GM18870 (cell line): ENCODE measurements around the gene TNFRSF6B.

Experiments
- ATAC-seq: cut with Tn5 transposase; IDR thresholded peaks from one replicate; pipeline ENCODE4 v1.9.1; 2021; ENCODE audit warnings: moderate library complexity; ENCODE audit not compliant: unreplicated experiment

The TNFRSF6B gene

DNA sequence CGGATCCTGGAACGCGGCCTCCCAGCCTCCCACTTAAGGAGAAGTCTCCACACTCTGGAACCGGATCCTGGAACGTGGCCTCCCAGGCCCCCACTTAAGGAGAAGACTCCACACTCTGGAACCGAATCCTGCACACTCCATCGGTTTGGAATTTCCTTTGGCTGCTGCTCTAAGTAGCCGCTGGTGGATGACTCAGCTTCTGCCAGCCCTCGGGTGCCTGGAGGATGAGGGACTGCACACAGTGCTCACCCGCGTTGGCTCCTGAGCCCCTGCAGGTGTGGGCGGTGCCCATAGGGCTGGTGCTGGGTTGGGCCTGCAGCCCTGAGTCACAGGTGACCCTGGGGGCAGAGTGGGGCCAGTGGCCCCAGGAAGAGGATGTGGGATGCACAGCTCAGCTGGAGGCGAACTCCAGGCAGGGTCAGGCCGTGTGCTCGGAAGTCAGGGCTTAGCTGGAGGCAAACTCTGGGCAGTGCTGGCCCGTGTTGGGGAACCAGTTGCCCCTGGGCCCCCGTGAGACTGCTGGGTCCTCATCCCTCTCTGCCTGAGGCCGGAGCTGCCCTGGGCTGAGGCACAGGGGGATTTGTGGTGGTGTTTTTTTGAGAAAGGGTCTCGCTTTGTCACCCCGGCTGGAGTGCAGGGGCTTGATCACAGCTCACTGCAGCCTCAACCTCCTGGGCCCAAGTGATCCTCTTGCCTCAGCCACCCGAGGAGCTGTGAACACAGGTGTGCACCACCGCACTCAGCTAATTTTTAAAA is 13.9 kb upstream of the TNFRSF6B start:
- ATAC-seq, result no peak

DNA sequence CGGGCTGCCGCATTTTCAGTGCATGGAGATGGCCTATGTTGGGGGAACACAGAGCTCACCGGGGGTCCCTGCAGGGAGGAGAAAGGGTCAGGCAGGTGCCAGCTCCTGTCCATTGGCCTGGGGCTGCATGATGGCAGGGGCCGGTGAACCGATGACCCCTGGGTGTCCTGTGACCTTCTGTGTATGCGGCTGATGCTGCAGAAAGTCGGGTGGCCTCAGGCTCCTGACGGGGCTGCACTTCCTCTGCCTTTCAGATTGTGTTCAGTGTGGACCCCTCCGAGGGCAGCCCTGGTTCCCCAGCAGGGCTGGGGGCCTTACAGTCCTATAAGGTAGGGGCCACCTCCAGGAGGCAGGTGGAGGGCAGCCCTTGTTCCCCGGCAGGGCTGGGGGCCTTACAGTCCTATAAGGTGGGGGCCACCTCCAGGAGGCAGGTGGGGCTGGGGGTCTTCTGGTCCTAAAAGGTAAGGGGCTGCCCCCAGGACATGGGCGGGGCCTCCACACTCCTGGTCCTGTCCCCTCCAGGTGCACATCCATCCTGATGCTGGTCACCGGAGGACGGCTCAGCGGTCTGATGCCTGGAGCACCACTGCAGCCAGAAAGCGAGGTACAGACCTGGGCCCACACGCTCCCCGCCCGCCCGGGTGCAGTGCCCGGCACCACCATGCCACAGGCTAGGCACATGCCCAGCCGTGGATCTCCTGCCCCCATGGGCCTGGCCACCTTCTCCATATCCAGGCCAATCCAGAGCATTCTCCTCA is 11.0 kb upstream of the TNFRSF6B start:
- ATAC-seq, result no peak

DNA sequence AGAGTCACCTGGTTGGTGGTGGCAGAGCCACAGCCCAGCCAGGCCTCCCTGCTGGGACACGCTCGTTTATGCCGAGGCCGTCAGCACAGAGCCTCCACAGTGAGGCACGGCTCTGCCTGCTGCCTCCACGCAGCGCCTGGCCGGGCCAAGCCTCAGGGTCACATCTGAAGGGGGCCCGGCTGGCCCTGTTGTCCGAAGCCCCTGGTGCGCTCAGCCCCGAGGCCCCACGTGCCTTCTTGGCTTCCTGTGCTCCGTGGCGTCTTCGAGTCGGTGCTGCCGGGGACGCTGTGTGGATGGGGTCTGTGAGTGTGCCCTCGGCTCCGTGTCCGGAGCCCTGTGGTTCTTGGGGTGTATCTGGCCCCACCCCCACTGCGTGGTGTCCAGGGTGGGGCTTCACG is 10.4 kb upstream of the TNFRSF6B start:
- no peak for ATAC-seq

DNA sequence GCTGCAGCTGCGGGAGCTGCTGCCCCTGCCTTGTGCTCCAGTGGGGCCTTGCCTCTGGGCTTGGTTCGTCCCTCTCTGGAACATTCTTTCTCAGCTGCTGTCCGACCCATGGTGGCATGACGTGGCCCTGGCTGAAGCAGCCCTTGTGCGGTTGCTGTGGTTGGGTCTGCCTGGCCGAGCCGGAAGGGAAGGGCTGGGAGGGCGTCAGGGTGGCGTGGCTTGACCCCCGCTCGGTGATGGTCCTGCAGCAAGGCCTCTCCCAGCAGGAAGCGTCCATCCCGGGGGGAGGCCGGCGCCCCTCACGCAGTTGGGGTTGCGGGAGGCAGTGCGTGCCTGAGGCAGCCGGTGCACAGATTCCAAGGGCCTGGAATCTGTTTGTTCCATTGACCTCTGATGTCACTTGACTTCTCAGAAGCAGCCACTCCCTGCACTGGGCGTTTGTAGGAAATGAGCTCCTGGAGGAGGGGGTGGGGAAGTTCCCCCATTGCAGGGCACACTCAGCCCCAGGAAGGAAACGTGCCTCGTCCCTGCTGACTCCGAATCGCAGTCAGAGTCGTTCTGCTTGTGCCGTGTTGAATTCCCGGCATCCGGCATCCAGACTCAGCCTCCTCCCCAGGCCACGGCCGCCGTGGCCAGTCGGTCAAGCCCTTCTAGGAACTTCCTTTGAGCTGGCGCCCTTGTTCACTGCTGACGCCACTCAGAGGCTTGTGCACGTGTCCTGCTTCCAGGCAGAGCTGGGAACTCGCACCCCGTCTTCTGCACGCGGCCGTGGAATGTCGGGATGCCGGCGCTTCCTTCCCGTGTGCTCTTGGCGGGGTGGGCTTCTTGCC is 9.7 kb upstream of the TNFRSF6B start:
- no peak for ATAC-seq

DNA sequence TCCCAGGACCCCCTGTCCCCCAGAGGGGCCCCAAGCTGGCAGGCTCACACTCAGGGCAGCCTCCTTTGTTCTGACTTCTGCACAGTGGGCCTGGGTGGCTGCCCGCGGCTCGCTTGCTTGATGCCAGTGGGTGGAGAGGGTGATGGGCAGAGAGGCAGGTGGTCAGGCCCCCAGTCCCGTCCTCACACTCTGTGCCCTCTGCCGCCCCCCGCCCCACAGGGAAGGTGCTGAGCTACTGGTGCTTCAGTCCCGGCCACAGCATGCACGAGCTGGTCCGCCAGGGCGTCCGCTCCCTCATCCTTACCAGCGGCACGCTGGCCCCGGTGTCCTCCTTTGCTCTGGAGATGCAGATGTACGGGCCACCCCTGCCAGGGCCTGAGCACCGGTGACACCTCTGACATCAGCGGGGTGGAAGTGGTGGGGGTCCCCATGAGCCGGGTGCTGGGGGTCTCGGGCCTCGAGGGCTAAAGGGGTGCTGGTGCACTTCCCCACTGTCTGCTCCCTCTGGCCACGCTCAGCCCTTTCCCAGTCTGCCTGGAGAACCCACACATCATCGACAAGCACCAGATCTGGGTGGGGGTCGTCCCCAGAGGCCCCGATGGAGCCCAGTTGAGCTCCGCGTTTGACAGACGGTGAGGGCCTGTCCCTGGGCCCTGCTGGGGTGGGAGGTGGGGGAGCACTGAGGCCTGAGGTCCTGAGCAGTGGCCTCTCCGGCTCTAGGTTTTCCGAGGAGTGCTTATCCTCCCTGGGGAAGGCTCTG is 8.9 kb upstream of the TNFRSF6B start:
- ATAC-seq, result no peak

DNA sequence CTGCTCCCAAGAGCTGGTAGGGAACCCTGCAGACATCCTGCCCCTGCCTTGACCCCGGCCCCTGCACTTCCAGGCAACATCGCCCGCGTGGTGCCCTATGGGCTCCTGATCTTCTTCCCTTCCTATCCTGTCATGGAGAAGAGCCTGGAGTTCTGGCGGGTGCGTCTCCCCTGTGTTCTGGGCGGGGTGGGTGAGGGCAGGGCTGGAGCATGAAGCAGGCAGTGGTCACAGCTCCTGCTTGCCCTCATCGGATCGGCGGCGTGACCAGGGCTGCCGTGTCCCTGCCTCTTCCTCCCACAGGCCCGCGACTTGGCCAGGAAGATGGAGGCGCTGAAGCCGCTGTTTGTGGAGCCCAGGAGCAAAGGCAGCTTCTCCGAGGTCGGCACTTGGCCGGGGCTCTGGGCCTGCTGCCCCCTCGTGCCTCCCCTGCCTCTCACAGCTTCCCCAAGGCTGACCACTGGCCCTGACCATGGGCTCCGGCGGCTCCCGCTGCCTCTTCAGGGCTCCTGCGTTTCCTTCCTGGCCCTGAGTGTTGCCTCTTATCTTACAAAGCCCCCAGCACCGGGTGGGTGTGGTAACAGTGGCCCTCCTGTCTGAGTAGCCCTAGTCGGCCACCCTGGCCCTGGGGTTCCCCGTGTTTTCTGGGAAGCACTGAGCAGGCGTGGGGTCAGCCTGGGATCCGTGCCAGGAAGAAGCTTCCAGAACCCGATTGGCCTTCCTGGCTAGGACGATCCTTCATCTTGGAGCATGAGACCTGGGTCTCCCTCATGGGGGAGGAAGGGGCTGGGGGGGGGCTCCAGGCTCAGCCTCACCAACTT is 8.0 kb upstream of the TNFRSF6B start:
- no peak for ATAC-seq

DNA sequence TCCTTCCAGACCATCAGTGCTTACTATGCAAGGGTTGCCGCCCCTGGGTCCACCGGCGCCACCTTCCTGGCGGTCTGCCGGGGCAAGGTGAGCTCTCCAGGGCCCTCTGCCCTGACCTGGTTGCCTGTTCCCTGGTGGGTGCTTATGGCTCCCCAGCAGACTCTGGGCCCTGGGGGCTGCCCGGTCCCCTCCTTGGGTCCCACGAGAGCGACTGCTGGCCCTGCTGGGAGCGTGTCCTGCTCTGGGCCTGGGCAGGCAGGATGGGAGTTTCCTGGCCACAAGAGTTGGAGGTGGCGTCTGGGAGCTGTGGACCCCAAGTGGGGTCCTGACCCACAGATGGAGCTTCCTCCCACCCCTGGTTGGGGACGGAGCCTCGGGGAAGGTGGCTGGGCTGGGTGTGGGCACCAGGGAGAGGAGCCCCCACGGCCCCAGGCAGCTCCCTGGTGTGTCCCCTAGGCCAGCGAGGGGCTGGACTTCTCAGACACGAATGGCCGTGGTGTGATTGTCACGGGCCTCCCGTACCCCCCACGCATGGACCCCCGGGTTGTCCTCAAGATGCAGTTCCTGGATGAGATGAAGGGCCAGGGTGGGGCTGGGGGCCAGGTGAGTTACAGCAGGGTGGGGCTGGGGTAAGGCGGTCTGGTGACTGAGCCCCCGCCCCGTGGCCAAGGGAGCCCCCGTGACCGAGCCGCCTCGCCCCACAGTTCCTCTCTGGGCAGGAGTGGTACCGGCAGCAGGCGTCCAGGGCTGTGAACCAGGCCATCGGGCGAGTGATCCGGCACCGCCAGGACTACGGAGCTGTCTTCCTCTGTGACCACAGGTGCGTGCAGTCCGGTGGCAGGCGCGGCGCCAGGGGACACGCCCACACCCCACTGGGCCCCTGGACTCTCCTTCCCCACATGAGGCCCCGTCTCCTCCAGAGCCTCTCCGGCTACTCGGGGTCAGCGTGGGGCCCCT is 7.1 kb upstream of the TNFRSF6B start:
- ATAC-seq, result no peak

DNA sequence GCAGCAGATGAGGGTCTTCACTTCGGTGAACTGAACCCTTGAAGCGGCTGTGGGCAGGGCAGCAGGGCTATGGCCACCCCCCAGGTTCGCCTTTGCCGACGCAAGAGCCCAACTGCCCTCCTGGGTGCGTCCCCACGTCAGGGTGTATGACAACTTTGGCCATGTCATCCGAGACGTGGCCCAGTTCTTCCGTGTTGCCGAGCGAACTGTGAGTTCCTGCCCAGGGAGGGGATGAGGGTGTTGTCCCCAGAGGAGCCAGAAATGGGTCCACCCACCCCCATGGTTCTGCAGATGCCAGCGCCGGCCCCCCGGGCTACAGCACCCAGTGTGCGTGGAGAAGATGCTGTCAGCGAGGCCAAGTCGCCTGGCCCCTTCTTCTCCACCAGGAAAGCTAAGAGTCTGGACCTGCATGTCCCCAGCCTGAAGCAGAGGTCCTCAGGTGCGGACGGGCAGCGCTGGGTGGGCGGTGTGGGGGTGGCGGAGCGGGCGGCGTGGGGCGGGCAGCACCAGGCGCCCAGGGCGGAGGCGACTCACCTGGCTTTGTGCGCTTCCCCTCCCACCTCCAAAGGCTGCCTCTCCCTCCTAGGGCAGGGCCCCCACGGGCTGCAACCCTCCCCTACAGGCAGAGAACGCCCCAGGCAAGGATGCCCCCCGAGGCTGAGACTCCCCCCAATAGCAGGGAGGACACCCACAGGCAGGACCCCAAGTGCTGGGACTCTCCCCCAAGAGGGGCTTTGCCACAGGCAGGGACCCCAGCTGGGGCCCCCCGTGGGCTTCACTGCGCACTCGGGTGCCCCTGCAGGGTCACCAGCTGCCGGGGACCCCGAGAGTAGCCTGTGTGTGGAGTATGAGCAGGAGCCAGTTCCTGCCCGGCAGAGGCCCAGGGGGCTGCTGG is 6.2 kb upstream of the TNFRSF6B start:
- no peak for ATAC-seq

DNA sequence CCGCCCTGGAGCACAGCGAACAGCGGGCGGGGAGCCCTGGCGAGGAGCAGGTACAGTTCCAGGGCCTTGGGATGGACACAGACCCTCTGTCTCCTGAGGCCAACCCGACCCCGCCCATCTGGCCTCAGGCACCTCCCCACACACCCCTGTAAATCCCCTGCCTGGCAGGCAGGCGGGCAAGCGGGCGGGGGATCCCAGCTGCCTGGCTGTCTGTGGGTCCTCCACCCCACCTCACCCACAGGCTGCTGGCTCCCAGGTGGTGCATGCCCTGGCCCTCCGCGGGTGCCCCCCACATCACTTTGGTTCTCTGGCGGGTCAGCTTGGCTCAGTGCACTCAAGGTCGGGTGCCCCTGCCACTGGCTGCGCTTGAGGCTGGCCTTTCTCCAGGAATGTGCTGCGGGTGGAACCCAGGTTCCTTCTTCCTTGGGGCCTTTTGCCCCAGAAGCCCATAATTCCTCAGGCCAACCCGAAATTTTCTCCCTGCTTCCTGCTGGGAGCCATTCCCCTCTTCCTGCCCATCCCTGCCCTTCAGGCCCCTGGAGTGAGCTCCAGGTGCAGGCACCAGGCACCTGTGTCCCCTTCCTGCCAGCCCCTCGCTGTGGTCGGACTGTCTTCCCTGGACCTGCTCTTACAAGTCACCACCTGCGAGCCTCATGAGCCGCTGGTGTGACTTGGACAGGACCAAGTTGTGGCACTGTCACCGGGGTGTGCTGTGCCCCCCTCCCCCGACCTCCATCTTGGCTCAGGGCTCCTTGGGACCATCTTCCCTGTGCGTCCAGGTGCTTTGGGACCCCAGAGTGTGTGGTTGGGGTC is 5.3 kb upstream of the TNFRSF6B start:
- ATAC-seq, result no peak

DNA sequence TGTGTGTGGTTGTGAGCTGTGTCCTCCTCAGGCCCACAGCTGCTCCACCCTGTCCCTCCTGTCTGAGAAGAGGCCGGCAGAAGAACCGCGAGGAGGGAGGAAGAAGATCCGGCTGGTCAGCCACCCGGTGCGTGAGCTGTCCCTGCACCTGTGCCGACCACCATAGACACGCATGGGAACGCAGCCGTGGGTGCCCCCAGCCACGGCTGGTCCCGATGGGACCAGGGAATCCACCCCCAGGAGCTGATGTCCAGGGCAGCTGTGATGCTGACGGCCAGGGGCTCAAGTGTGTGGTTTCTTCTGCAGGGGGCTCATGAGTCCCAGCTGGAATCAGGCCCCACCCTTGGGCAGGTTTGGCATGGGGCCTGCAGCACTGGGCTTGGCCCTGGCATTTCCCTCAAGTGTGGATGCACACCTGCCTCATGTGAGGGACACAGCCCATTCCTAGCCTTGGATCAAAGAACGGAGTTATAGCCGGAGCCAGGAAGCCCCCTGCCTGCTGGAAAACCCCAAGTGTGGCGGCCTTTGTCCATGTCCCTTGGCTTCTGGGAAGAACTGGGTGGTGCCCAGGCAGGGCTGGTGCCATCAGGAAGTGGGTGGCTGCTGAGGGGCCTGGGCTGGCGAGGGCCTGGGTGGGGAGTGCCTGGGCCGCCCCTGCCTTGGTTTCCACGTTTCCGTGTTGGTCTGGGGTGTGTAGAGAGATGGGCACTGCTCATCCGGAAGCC is 4.6 kb upstream of the TNFRSF6B start:
- no peak for ATAC-seq

DNA sequence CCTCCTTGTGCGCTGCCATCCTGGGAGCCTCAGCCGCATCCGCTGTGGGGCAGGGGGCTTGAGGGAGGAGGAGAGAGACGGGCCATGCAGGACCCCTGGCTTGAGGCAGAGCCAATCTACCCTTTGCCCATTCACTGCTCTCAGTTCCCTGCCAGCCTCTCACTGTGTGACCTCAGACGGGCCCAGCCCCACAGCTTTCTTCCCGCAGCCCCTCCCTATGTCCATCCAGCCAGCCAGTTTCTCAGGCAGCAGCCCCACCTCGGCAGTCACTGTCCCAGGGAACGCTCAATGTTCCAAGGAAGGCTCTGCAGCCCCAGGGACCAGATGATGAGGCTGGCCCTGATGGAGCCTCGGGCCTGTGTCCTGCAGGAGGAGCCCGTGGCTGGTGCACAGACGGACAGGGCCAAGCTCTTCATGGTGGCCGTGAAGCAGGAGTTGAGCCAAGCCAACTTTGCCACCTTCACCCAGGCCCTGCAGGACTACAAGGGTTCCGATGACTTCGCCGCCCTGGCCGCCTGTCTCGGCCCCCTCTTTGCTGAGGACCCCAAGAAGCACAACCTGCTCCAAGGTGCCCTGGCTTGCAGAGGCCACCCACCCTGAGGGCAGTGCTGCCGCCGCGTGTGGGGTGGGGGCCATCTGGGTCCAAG is 3.9 kb upstream of the TNFRSF6B start:
- no peak for ATAC-seq

DNA sequence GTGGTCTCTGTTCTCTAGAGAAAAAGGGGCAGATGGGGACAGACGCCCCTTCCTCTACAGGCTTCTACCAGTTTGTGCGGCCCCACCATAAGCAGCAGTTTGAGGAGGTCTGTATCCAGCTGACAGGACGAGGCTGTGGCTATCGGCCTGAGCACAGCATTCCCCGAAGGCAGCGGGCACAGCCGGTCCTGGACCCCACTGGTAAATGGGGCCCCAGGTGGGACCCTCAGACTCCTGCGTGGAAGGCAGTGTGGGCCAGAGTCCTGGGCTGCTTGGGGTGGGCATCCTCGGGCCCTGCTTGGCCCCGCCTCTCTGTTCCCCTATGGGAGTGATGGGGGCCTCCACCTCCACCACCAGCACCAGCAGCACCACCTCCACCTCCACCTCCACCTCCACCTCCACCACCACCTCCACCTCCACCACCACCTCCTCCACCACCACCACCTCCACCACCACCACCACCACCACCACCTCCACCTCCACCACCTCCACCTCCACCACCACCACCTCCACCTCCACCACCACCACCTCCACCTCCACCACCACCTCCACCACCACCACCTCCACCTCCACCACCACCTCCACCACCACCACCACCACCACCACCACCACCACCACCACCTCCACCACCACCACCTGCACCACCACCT is 3.2 kb upstream of the TNFRSF6B start:
- no peak for ATAC-seq

DNA sequence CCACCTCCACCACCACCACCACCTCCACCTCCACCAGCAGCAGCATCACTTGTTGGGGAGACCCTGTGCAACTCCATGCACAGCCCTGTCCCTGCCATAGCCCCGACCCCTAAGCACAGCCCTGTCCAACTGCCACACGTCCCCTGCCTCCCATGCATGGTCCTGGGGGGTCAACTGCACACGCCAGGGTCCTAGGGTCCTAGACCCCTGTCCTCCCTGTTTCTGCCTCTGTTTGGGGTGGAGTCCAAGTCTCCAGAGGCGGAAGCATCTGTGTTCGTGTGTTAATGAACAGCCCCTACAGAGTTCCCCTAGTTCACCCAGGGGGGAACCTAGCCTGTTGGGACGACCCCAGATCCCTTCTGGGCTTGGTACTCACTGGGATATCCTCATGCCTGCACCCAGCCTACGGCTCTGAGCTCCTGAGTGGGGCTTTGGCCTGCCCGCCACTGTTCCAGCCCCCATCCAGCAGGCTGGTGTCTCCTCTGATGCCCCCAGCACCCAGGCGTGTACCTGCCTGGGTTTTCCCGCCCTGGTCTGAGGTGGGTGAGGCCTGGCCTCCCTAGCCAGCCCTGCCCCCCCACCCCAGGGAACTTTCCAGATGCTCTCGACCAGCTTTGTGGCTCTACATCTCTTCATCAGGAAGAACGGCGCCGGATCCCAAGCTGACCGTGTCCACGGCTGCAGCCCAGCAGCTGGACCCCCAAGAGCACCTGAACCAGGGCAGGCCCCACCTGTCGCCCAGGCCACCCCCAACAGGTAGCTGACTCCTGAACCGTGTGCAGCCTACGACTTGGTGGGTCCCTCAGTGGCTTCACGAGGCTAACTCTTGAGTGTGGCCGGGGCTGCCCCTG is 2.5 kb upstream of the TNFRSF6B start:
- ATAC-seq, result no peak

DNA sequence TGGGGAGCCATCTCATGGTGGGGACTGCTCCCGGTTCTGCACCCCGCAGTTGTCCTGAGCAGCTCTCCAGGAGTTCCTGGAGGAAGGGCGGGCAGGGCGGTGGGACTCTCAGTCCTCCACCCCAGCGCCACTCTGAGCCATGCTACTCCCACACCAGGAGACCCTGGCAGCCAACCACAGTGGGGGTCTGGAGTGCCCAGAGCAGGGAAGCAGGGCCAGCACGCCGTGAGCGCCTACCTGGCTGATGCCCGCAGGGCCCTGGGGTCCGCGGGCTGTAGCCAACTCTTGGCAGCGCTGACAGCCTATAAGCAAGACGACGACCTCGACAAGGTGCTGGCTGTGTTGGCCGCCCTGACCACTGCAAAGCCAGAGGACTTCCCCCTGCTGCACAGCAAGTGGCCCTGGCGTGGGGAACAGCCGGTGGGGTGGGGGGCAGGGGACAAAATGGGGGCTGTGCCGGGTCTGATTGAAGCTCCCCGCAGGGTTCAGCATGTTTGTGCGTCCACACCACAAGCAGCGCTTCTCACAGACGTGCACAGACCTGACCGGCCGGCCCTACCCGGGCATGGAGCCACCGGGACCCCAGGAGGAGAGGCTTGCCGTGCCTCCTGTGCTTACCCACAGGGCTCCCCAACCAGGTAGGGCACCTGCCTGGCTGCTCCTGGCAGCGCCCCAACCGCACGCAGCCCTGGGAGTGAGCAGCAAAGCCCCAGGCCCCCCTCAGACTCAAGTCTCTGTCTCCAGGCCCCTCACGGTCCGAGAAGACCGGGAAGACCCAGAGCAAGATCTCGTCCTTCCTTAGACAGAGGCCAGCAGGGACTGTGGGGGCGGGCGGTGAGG is 1.6 kb upstream of the TNFRSF6B start:
- ATAC-seq, result no peak
